GM21447 (cell line): Measurements from ENCODE around the gene EEF1G.
"Not testable (repeated sequence)": the region's sequence is repeated elsewhere in the genome, so short reads cannot be mapped to it uniquely, and the experiment has no call there.

Experiments
- ATAC-seq: cut with Tn5 transposase; IDR thresholded peaks from one replicate; pipeline ENCODE4 v1.9.1; 2021; ENCODE audit not compliant: unreplicated experiment

EEF1G gene, protein sequence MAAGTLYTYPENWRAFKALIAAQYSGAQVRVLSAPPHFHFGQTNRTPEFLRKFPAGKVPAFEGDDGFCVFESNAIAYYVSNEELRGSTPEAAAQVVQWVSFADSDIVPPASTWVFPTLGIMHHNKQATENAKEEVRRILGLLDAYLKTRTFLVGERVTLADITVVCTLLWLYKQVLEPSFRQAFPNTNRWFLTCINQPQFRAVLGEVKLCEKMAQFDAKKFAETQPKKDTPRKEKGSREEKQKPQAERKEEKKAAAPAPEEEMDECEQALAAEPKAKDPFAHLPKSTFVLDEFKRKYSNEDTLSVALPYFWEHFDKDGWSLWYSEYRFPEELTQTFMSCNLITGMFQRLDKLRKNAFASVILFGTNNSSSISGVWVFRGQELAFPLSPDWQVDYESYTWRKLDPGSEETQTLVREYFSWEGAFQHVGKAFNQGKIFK

GRCh38 chr11:62573592-62574362 lies at the start of gene EEF1G:
Gene EEF1G (minus strand): TSS chr11:62573891. CDS start chr11:62573842, 49 bp downstream.
- ATAC-seq: peak; percentile 85

DNA sequence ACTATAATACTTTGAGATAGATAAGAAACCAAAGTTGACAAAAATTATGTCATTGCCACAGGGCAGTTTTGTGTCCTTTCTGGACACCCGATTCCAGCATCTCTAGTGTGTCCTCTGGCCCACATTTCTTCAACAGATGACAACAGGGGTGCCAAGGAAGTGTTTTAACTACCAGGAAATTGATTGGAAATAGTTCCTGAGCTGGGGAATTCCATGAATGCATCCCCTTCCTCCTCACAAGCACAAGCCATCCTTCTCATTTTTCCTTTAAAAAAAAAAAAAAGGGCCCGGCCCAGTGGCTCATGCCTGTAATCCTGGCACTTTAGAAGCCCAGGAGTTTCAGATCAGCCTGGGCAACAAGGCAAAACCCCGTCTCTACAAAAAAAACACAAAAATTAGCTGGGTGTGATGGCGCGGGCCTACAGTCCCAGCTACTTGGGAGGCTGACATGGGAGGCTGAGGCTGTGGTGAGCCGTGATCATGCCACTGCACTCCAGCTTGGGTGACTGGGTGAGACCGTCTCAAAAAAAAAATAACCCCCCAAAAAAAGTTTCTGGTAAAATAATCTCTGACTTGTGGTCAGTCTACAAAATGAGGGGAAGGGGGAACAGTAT lies 48.9 kb upstream of the EEF1G start:
- ATAC-seq: no peak

DNA sequence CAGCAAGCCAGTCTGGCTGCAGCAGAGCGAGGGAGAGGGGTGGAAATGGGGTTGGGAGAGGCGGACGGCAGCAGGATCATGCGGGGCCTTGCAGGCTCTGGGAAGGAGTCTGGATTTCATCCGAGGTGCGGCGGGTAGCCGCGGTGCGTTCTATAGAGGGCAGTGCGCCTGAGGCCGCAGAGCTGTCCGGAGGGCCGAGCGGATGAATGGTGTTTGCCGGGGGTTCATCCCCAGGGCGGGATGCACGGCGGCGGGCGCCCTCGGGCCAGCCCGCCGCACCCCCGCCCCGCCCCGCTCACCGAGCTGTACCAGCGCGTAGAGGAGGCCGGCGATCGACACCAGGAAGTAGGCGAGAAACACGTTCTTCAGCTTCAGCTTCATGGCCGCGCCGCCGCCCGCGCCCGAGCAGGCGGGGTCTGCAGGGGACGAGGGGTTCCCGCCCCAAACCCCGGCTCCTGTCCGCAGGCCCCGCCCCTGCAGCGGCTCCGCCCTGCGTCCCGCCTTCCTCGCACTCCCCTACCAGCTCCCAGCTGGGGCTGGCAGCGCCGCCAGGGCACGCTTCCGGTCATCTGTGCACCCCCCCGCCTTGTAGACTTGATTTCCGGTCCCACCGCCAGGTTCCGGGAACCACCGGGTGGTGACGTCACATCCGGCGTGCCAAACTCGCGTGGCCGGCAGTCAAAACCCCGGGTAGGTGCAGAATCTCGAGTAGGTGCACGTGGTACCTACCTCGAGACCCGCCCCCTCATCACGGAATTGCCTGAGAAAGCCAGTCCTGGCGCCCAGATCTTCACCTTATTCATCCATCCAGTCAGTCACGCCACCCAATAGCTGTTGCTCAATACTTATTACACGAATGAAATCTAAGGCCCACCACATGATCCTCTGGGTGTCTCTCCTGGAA lies 48.1 kb upstream of the EEF1G start, which contains the start of gene B3GAT3:
Gene B3GAT3 (minus strand): TSS at position 420 of the 904 bp plus-strand sequence. CDS start 39 bp downstream, at position 381.
- peak; percentile 88 for ATAC-seq

- no peak for ATAC-seq
Observed at GRCh38 chr11:62621027-62621566, 47.4 kb upstream of the EEF1G start.

DNA sequence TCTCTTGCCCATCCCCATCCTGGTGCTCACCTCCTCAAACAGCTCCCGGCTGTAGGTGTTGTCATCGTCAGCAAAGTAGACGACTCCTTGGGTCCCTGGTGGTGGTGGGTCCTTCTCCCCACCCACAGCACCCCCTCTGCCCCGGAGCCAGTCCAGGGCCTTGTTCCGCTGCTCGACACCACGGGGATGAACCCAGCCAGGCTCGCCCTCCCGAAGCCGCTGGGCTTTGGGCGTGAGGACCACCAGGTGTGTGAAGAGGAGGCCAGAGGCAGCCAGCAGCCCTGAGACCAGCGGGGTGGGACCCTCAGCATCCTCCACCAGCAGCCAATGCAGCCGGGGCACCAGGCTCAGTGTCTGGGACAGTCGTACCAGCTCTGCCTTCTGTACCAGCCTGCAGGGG lies 43.3 kb upstream of the EEF1G start:
- ATAC-seq: not testable (repeated sequence)

DNA sequence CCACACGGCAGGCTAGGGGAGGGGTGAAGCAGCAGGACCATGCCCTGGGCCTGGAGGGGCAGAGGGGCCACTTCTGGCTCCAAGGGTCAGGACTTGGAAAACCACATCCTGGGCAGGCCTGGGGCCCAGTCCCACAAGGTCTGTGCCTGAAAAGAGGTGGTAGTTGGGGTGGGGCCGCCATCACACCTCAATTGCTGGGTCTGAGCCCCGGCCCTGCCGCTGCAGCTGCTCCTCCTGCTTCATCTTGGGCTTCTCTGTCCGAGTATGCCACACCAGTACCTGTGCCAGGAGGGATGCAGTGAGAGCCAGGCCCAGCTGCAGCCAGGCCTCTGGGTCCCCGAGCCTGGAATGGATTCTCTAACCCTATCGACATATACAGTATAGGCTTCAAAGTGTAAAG lies 41.8 kb upstream of the EEF1G start:
- ATAC-seq: no peak

DNA sequence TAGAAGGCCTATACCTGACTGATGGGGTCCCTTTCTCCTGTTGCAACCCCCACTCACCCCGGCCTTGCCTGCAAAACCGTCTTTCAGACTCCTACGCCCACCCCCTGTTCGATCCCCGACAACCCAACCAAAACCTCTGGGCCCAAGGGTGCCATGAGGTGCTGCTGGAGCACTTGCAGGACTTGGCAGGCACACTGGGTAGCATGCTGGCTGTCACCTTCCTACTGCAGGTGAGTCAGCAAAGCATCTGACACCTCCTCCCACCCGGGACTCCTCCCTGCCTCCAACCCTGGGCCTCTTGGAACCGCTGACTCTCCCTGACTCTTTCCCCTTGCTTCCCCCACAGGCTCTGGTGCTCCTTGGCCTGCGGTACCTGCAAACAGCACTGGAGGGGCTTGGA lies 40.6 kb upstream of the EEF1G start:
- no peak for ATAC-seq

DNA sequence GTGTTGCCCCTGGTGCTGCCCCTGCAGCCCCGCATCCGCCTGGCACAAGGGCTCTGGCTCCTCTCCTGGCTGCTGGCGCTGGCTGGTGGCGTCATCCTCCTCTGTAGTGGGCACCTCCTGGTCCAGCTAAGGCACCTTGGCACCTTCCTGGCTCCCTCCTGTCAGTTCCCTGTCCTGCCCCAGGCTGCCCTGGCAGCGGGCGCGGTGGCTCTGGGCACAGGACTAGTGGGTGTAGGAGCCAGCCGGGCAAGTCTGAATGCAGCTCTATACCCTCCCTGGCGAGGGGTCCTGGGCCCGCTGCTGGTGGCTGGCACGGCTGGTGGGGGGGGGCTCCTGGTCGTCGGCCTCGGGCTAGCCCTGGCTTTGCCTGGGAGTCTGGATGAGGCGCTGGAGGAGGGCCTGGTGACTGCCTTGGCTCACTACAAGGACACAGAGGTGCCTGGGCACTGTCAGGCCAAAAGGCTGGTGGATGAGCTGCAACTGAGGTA lies 39.6 kb upstream of the EEF1G start:
- no peak for ATAC-seq

DNA sequence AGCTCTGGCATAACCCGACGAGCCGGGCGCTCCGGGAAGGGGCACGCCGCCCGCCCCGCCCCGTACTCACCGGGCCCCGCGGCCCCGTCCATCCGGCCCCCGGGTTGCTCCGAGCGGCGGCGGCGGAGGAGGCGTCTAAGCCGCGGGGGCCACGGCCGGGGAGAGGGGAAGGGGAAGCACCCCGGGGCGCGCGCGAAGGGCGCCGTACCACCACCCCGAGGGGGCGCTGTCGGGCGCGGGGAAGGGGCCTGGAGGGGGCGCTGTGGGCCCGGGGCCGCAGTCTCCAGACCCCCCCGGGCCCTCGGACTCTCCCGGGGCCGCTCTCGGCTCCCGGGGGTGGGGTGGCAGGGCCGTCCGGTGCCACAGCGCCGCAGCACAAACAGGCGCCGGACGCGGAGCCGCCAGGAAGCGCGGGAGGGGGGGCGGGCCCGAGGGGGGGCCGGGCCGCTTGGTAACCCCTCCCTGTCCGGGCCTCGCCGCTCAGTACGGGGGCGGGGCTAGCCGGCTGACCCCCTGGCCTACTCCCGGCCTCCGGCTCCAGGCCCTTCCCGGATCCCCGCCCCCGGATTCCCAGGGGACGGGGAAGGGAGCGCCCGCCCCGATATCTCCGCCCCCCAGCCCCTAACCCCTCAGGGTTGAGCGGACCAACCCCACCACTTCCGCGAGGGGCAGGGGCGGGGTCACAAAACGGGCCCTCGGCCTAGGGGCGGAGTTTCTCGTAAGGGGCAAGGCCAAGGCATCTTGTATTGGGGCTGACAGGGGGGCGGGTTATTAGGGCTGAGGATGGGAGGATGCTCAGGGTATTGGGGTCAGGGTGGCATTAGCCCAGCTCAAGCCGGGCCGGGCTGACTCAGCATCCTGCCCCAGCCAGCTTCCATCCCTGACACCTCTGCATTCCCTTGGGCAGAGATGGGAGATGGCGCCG lies 38.9 kb upstream of the EEF1G start, which contains the start of the genes EML3 and ROM1:
Gene EML3 (minus strand): TSS at position 410 of the 925 bp plus-strand sequence. CDS start 318 bp downstream, at position 92.
Gene ROM1 (plus strand): TSS at position 892 of the 925 bp plus-strand sequence. CDS start 25 bp downstream, at position 917.
- ATAC-seq: peak; percentile 74

GRCh38 chr11:62611705-62612365 lies 38.1 kb upstream of the EEF1G start:
- ATAC-seq: peak; percentile 14

GRCh38 chr11:62610814-62611704 lies 37.4 kb upstream of the EEF1G start:
- no peak for ATAC-seq

- no peak for ATAC-seq
Observed at GRCh38 chr11:62610403-62610802, 36.7 kb upstream of the EEF1G start.

DNA sequence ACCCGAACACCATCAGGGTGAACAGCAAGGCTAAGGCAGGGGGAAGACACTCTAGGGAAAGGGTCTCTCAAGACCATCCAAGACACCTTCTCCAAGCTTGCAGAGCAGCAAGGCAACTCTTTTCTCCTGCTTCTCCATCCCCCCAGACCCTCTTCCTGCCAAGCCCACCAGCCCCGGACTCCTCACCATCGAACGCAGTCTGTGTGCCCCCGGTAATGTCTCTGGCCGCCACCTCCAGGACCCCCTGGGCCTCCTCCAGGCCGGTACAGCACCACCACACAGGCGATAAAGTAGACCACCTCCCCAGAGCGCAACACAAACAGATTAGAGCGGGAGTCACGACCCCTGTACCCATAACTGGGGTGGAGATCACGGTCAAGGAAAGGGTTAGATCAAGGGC lies 35.1 kb upstream of the EEF1G start:
- no peak for ATAC-seq

GRCh38 chr11:62607714-62608113 lies 34.0 kb upstream of the EEF1G start:
- ATAC-seq: no peak

DNA sequence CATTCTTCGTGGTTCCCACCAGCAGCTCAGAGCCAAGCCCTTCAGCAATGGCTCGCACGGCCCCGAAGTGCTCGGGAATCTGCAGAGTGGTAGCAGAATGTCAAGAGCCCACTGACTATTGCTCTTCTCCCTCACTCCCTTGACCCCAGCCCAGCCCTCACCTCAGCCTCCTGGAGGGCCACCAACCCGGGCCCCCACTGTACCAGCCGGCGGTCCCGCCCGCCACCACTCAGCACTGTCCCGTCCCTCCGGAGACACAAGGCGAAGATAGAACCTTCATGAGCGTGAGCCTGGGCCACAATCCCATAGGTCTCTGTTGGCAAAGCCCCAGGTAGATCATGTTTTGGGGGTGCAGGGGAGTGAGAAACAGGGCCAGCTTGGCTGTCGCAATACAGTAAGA lies 32.2 kb upstream of the EEF1G start:
- no peak for ATAC-seq

DNA sequence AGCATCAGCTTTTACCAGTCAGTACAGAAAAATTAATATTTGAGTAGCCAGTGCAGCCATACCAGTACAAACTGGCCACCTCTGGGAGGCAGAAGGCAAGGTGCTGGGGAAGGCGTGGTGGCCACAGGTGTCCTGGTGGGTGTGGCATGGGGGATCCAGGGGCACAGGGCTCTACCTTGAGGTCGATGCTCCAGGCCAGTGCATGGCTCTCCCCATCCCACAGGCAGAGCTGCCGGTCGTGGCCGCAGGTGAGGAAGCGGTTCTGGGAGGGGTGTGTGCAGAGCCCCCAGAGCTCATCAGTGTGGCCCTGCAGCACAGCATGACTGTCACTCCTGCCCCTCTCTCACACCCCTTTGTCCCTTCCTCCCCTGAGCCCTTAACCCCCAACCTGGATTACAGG lies 31.8 kb upstream of the EEF1G start:
- ATAC-seq: no peak

- ATAC-seq: no peak
Observed at GRCh38 chr11:62604460-62605120, 30.9 kb upstream of the EEF1G start.
